G401 (cell line): Measurements from ENCODE around the gene NSL1. TPM values are rescaled to one million over a fixed set of nuclear protein-coding genes. Genes with fewer than 3 reads are reported as not detected.
"Not testable (repeated sequence)": the region's sequence is repeated elsewhere in the genome, so short reads cannot be mapped to it uniquely, and the experiment has no call there.

Experiments used
- DNase-seq: peaks from one replicate; pipeline ENCODE4 v3.0.0-alpha.2; 2015; ENCODE audit warnings: low spot score
- in situ Hi-C: cut with HindIII; loops from 2 replicates; pipeline ENCODE4 v1.10.0; 2016; ENCODE audit warnings: low sequenced_read_pairs, mixed read lengths
- total RNA-seq: library from RNA; depleted of rRNA; stranded (reverse); fragments of >200 nt; shearing (Covaris generic); gene quantifications from 2 replicates; pipeline ENCODE4 v1.2.3, GENCODE V29; 2014

The NSL1 gene
- total RNA-seq, 1 experiment from 2014 or later = 107 TPM

DNA sequence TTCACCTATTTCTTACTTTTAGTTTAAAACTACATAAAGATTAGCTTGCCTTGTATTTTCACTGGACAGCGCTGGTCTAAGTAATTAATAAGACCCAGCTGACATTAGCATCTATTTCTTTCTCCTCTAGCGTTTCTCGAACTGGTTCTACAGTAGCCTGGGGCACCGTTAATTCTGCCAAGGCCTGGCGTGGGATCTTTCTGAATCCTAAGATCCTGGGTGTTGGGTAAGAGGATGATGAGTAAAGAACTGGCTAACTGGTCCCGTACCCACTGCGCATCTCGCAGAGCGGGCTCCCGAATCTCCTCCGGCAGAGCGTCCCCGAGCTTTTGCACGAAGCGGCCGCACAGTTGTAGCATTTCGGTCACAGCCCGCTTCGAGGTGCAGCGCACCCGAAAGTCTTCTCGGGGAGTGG is 309 bp downstream of the NSL1 start:
- in situ Hi-C loops = loop anchor here (25.0 kb wide), 1 partner anchor 329 kb away; no protein-coding TSS in a partner anchor
- DNase-seq = no peak

DNA sequence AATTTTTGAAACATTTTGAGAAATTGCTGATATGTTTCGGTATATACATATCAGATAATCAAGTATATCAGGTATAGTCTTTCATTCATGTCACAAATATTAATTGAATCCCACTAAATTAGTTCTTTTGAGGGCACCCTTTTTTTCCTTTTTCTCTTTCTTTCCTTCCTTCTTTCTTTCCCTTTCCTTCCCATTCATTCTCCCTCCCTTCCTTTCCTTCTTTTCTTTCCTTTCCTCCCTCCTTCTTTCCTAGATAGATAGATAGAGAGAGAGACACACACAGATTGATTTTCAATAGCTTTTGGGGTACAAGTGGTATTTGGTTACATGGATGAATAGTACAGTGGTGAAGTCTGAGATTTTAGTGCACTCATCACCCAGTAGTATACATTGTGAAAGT is 5.7 kb downstream of the NSL1 start:
- in situ Hi-C loops = loop anchor here (25.0 kb wide), 1 partner anchor 324 kb away; no protein-coding TSS in a partner anchor

DNA sequence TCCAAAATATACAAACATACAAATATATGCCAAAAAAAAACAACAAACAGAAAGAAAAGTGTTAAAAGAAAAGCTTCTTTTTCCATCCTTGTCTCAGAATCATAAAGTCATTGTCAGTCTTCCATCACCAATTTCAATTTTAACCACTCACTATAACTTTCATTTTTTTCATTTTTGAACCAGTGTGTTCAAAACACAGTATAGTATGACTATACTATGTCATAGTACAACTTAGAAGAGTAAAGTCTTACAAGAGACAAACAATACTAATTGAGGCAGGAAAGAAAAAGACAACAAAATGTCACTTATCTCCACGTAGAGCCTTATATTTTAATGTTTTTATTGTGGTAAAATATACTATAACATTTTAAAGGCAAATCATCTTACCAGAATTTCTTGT is 7.6 kb downstream of the NSL1 start:
- in situ Hi-C loops = loop anchor here (25.0 kb wide), 1 partner anchor 322 kb away; no protein-coding TSS in a partner anchor
- DNase-seq = no peak

More for the DNA sequence above, 5.7 kb downstream of the NSL1 start:
- DNase-seq = no peak

DNA sequence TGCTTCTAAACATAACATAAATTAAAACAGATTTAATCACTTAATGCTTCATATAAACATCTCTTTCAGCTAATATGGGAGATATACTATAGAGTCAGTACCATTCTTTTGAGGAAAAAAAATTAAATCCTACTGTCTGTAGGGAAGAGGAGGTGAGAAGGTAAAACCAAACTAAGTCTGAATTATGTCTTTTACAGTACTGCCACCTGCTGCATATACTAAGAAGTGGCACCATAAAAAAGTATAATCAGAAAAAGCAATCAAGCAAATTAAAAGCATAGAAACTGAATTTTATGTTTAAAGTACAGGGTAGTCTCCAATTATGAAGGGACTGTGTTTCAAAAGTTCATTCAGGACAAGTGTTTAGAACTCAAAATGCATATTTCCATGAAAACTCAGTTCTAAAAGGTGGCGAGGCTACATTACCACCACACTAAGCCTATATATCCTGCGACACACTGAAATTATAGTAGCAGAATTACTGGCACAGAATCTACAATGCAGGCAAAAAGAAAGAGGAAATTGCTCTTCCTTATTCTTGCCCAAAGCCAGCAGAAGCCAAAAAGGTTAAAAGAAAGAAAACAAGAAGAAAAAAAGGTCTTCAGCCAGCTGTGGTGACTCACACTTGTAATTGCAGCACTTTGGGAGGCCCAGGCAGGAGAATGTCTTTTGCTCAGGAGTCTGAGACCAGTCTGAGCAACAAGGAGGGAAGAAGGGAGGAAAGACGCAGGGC is 9.0 kb downstream of the NSL1 start:
- DNase-seq = peak; percentile 18
- in situ Hi-C loops = loop anchor here (25.0 kb wide), 1 partner anchor 320 kb away; no protein-coding TSS in a partner anchor

DNA sequence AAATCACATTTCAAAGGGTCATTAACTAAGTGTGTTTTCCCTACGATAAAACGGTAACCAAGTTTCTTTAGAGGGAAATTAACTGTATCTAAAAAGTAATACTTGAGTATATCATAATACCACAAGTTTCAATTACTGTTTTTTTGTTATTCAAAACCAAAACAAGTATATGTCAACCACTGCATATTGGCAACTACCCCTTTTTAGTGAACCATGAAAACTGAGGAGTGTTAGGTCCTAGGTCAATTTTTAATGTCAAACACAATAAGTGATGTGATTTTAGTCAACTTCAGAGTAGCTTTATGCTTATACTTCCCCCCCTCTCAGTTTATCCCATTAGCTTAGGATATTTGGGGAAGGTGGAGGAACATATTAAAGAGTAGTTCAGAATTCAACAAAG is 10.4 kb downstream of the NSL1 start:
- in situ Hi-C loops = loop anchor here (25.0 kb wide), 1 partner anchor 319 kb away; no protein-coding TSS in a partner anchor
- DNase-seq = no peak

DNA sequence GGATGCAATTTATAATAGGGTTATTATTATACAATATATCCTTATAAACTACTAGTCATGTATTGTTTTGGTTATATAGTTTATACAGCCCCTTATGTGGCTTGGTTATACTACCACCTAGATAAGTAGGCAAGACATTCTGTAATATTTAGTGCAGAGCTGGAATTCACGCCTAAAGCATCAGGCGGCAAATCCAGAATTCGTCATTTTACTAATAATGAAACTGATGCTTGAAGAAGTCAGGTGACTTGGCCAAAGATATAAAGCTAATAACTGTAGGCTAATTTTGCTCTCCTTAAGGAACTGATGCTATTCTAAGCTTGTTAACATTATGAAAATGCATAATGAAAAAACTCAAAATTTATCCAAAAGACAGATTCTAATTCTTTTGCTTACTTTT is 10.8 kb downstream of the NSL1 start:
- in situ Hi-C loops = loop anchor here (25.0 kb wide), 1 partner anchor 318 kb away; no protein-coding TSS in a partner anchor
- DNase-seq = no peak

DNA sequence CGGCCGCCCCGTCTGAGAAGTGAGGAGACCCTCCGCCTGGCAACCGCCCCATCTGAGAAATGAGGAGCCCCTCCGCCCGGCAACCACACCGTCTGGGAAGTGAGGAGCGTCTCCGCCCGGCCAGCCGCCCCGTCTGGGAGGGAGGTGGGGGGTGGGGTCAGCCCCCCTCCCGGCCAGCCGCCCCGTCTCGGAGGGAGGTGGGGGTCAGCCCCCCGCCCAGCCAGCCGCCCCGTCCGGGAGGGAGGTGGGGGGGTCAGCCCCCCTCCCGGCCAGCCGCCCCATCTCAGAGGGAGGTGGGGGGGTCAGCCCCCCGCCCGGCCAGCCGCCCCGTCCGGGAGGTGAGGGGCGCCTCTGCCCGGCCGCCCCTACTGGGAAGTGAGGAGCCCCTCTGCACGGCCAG is 12.5 kb downstream of the NSL1 start:
- not testable (repeated sequence) for DNase-seq
- in situ Hi-C loops = loop anchor here (25.0 kb wide), 1 partner anchor 317 kb away; no protein-coding TSS in a partner anchor

DNA sequence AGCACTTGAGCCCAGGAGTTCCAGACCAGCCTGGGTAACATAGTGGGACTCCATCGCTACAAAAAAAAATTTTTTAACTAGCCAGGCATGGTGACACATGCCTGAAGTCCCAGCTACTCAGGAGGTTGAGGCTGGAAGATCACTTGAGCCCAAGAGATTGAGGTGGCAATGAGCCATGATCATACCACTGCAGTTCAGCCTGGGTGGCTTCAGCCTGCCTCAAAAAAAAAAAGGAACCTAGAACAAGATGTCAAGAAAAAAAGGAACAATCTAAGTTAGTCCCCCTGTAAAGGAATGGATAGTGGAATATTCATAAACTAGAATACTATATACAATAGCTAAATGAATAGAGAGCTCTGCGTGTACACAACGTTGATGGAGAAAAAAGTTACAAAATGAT is 14.4 kb downstream of the NSL1 start:
- no peak for DNase-seq
- in situ Hi-C loops = loop anchor here (25.0 kb wide), 1 partner anchor 315 kb away; no protein-coding TSS in a partner anchor

DNA sequence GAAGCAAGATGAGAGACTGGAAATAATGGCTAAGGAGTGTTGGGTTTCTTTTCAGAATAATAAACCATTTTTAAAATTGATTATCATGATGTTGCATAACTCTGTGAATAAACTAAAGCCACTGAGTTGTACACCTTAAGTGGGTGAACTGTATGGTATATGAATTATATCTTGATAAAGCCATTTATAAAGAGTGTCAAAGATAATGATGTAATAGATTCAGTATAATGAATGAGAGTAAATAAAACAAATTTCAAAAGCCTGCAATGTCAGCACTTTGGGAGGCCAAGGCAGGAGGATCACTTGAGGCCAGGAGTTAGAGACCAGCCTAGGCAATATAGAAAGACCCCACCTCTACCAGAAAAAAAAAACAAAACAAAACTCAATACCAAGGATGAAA is 16.3 kb downstream of the NSL1 start:
- DNase-seq = no peak
- in situ Hi-C loops = loop anchor here (25.0 kb wide), 1 partner anchor 313 kb away; no protein-coding TSS in a partner anchor

DNA sequence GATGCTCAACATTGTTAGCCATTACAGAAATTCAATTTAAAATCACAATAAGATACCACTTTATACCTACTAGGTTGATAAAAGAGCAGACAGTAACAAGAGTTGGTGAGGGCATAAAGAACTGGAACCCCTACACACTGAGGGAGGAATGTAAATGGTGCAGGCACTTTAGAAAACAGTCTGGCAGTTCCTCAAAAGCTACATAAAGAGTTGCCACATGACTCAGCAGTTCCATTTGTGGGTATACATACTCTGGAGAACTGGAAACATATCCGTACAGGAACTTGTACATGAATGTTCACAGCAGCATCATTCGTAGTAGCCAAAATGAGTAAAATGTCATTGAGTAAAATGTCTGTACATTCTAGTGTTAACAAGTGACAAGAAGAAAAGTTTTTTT is 17.0 kb downstream of the NSL1 start:
- DNase-seq = no peak

DNA sequence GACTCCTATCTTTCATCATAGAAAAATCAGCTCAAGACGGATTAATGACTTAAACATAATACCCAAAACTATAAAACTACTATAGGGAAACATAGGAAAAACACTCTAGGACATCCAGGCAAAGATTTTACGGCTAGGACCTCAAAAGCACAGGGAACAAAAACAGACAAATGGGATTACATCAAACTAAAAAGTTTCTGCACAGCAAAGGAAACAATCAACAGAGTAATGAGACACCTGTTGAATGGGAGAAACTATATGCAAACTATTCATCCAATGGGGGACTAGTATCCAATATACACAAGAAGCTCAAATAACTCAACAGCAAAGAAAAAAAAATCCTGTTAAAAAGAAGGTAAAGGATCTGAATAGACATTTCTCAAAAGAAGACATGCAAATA is 18.6 kb downstream of the NSL1 start:
- in situ Hi-C loops = no loop called here
- DNase-seq = no peak

More for the DNA sequence above, 17.0 kb downstream of the NSL1 start:
- in situ Hi-C loops = no loop called here

DNA sequence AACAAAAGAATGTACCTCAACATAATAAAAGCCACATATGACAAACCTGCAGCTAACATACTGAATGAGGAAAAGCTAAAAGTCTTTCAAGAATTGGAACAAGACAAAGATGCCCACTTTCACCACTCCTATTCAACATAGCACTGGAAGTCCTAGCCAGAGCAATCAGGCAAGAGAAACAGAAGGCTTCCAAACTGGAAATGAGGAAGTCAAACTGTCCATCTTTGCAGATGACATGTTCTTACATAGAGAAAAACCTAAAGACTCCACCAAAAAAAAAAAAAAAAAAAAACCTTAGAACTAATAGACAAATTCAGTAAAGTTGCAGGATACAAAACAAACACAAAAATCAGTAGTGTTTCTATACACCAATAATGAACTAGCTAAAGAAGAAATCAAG is 20.2 kb downstream of the NSL1 start:
- in situ Hi-C loops = no loop called here
- DNase-seq = no peak

DNA sequence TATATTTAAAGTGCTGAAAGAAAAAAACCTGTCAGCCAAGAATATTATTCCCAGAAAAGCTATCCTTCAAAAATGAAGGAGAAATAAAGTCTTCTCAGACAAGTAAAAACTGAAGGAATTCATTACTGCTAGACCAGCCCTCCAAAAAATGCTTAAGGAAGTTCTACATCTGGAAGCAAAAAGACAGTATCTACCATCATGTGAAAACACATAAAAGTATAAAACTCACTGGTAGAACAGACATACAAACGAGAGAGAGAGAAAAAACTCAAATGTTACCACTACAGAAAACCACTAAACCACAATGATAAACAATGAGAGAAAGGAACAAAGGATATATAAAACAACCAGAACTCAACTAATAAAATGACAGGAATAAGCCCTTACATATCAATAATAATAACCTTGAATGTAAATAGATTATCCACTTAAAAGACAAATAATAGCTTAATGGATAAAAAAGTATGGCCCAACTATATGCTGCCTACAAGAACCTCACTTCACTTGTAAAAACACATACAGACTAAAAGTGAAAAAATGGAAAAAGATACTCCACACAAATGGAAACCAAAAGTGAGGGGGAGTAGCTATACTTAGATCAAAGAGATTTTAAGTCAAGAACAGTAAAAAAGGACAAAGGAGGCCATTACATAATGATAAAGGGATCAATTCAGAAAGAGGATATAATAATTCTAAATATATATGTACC is 22.0 kb downstream of the NSL1 start:
- in situ Hi-C loops = no loop called here
- DNase-seq = no peak

DNA sequence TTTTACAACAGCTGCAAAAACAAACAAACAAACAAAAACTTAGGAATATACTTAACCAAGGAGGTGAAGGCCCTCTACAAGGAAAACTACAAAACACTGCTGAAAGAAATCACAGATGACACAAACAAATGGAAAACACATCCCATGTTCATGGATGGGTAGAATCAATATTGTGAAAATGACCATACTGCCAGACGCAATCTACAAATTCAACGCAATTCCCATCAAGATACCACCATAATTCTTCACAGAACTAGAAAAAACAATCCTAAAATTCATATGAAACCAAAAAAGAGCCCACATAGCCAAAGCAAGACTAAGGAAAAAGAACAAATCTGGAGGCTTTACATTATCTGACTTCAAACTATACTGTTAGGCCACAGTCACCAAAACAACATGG is 24.8 kb downstream of the NSL1 start:
- in situ Hi-C loops, DNase-seq: not testable (repeated sequence)

DNA sequence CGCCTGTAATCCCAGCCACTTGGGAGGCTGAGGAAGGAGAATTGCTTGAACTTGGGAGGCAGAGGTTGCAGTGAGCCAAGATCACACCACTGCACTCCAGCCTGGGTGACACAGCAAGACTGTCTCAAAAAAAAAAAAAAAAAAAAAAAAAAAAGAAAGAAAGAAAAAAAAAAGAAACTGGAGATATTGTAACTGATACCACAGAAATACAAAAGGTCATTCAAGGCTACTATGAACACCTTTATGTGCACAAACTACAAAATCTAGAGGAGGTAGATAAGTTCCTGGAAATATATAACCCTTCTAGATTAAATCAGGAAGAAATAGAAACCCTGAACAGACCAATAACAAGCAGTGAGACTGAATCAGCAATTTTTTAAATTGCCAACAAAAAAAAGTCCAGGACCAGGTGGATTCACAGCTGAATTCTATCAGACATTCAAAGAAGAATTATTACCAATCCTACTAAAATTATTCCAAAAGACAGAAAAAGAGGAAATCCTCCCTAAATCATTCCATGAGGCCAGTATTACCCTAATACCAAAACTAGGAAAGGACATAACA is 26.8 kb downstream of the NSL1 start:
- DNase-seq, in situ Hi-C loops: not testable (repeated sequence)

DNA sequence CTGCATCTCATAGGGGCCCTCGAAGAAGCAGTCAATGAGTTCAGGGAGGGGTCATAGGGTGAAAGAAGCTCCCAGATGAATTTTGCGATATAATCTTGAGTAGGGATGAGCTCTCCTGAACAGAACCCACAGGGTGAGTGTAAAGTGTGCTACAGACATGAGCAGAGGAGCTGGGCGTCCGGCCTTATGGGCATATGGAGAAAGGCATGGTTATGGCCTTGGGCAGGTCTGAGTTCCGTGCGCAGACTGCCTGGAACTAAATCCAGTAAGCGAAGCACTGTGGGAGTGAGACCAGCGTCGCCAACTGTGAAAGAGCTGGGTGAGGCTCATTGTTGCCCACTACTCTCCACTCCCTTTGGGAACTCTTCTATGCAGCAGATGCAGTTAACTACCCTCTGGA is 28.7 kb downstream of the NSL1 start:
- DNase-seq = no peak
- in situ Hi-C loops = no loop called here

DNA sequence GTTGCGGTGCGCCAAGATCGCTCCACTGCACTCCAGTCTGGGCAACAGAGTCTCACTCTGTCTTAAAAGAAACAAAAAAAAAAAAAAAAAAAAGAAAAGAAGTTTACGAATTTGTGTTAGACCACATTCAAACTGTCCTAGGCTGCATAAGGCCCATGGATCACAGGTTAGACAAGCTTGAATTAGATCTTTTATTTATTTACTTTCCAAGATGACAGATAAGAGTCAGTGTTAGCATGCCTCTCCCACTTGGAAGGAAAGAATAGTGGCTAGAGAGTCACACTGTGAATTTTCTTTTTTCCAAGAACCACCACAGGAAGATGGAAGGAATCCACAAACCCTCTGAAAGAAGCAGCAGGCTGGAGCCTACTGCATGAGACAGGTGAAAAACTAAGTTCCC is 29.3 kb downstream of the NSL1 start:
- in situ Hi-C loops = no loop called here
- no peak for DNase-seq

DNA sequence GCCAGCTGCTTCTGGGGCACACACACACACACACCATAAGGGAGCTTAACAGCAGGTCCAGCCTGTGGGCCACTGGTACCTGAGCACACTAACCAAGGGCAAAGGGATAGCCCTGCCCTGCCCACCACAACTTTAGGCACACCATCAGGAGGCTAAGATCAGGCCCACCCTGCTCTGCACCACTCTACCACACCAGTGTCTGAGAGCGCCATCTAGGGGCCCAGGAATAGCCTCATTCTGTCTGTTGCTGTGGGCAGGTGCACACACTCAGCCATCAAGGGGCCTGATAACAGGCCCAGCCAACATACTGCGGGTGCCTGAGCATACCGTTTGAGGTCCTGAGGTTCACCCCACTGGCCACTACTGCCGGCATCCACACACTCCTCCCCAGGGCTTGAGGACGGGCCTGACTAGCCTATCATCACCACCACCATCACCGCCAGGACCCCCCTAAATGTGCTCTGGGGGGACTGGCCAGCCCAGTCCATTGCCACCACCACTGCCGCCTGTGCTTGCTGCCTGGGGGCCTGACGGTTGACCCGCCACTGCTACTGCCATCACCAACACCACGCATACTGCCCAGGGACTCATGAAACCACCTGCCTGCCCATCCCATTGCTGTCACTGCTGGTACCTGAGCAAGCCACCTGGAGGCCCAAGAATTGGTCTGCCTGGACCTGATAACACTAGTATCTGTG is 31.3 kb downstream of the NSL1 start:
- in situ Hi-C loops = no loop called here
- DNase-seq = no peak

DNA sequence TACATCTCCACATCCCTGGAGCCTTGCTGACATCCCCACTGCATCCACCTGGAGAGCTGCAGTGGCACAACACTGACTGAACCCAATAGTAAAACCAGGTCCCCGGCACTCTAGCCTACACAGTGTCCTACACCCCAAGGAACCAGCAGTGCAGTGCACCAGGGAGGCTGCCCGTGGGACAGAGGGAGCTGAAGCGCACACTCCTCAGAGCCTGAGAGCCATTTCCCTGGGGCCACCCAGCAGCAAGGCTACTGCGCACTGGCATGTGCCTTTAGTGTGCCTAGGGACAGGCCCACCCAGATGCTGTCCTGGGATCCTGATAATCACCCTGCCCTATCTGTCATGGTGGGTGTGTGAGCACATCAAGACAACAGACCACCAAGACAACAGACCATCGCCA is 31.9 kb downstream of the NSL1 start:
- in situ Hi-C loops = no loop called here
- DNase-seq = no peak
